Heart left ventricle (tissue), 16 donors: ENCODE results near the gene CTAGE1. TPM values are rescaled to one million over a fixed set of nuclear protein-coding genes. Genes with fewer than 3 reads are reported as not detected.

Experiments
- ATAC-seq, 4 donors: fragments of 200-7000 bp; cut with Tn5 transposase; one replicate each; pipeline ENCODE4 v1.9.1; 2020 to 2022; ENCODE audit warnings: moderate library complexity in 4 of 4, mild to moderate bottlenecking in 3 of 4, moderate number of reproducible peaks in 1 of 4
- DNase-seq, 5 donors: peaks; one replicate each; pipeline ENCODE4 v3.0.0-alpha.2; 2020
- H3K27ac ChIP-seq, 12 donors: fragments of 200-600 bp; sonication (generic) in 4 of 12; one replicate each; pipeline versions ENCODE4 v1.5.0 to v1.8.0; 2016 to 2022; ENCODE audit warnings: mild to moderate bottlenecking in 2 of 12
- H3K27me3 ChIP-seq, 9 donors: fragments of 200-600 bp; sonication (generic) in 2 of 9; one replicate each; pipeline versions ENCODE4 v1.5.1 to v1.8.0; 2016 to 2022; ENCODE audit warnings: mild to moderate bottlenecking in 3 of 9
- H3K36me3 ChIP-seq, 9 donors: fragments of 200-600 bp; sonication (generic) in 2 of 9; one replicate each; pipeline versions ENCODE4 v1.5.0 to v1.8.0; 2018 to 2022; ENCODE audit warnings: mild to moderate bottlenecking in 2 of 9
- H3K4me1 ChIP-seq, 12 donors: fragments of 200-600 bp; sonication (generic) in 4 of 12; one replicate each; pipeline versions ENCODE4 v1.5.0 to v1.8.0; 2016 to 2022; ENCODE audit warnings: mild to moderate bottlenecking in 3 of 12
- H3K4me3 ChIP-seq, 12 donors: fragments of 200-600 bp; sonication (generic) in 4 of 12; one replicate each; pipeline versions ENCODE4 v1.5.0 to v1.8.0; 2017 to 2022; ENCODE audit warnings: mild to moderate bottlenecking in 9 of 12, moderate library complexity in 4 of 12
- H3K9me3 ChIP-seq, 12 donors: fragments of 200-600 bp; sonication (generic) in 4 of 12; one replicate each; pipeline versions ENCODE4 v1.5.0 to v1.8.0; 2016 to 2022; ENCODE audit warnings: mild to moderate bottlenecking in 1 of 12
- CTCF ChIP-seq, 12 donors: fragments of 200-600 bp; sonication (generic) in 4 of 12; IDR thresholded peaks; one replicate each; pipeline versions ENCODE4 v1.5.0 to v1.8.0; 2018 to 2022; ENCODE audit warnings: antibody characterized with exemption in 12 of 12, mild to moderate bottlenecking in 5 of 12
- POLR2A ChIP-seq, 2 donors: fragments of 450-650 bp; IDR thresholded peaks; one replicate each; pipeline ENCODE4 v1.6.1; 2017; ENCODE audit warnings: antibody characterized with exemption in 2 of 2, mild to moderate bottlenecking in 2 of 2, moderate library complexity in 2 of 2
- WGBS, 4 donors: extraction: QIAGEN DNeasy Blood & Tissue Kit in 2 of 4; methylation state at CpG; one replicate each; pipeline versions ENCODE4 v1.1.5 to v1.1.7; 2013 to 2018; 5-methylcytosine and 5-hydroxymethylcytosine counted together
- intact Hi-C, 10 donors: fragments of 100-400 bp; cut with DNase I; formaldehyde crosslinking; loops; one replicate each; pipeline versions ENCODE4 v1.11.1 to v1.14.2; 2022
- polyA plus RNA-seq, 2 donors: library from polyadenylated mRNA; stranded (reverse); fragments of 200-250 nt; gene quantifications; one replicate each; pipeline ENCODE4 v1.2.3, GENCODE V29; 2013
- total RNA-seq, 9 donors: library from RNA; depleted of rRNA in 2 of 9; stranded (reverse); fragments of >200 nt in 2 of 9; fragmentation: NEBNext Ultra II Directional in 3 of 9; extraction: Animal tissue kit (Norgen Biotek cat#: 25700) in 3 of 9; gene quantifications; one replicate each; pipeline versions ENCODE4 v1.1.0 to v1.2.4, GENCODE V29; 2016 to 2023
- donor health status: ischemic (EF 13 %, LVEDD 7.1; RV severe dilation, severe dysfunction).
- donor health status: healthy with polysubstance abuse.
- donor health status: DM: no; HTN: yes; CAD: no.
- donor health status: DM: no; HTN: no; CAD: no.
- donor health status: ischemic (EF 25% LVEDD 6.9; RV normal size, moderate dysfunction).
- donor health status: ischemic (EF 25% LVEDD 5.7; RV mildly dilated, moderate dysfunction).
- donor health status: healthy.
- donor health status: DM: yes; HTN: yes; CAD: no.
- donor health status: ischemic (EF 35%, LVEDD 5.7; RV mildly dilated, moderate dysfunction).
- donor health status: nonischemic (EF 11% LVEDD 7.7; RV severe dilation, severe dysfunction).
- donor health status: DM: yes; HTN: yes; CAD: no.
- donor health status: PGD.
- donor health status: ischemic (EF 29% LVEDD 5.4; RV normal size, mild dysfunction).
- donor health status: nonischemic (EF 23%, LVEDD 6.1; RV moderate dilation, normal function).

Gene CTAGE1
- total and polyA plus RNA-seq, 11 donors: 0.03 TPM; not detected in 10

GRCh38 chr18:22446911-22447310, 29.2 kb upstream of the CTAGE1 start:
- no peaks in the 10 kb centered on the region for H3K36me3 ChIP-seq
- H3K4me1 ChIP-seq: peaks cover 0 to 3% (median 0%) of the 10 kb centered on the region in 12 donors
- ATAC-seq (peak in 1 of 4 donors; percentile 58), DNase-seq (no peak)
- 58 to 77% (median 70%) methylated on average over 4 of the region's 4 CpGs for WGBS, 4 donors
- no peak overlapping the region for H3K27ac ChIP-seq
- TF ChIP-seq POLR2A (IDR thresholded peaks at IDR 0.05) (no peak), CTCF (IDR thresholded peaks at IDR 0.05) (no peak)
- H3K9me3 ChIP-seq: peaks cover 0 to 34% (median 20%) of the 10 kb centered on the region in 12 donors
- no peaks in the 10 kb centered on the region for H3K27me3 ChIP-seq
- intact Hi-C loops: no loop called here
- no peak overlapping the region for H3K4me3 ChIP-seq

- ATAC-seq (no peak), DNase-seq (no peak)
- Histone ChIP-seq H3K36me3 (no peaks in the 10 kb centered on the region), H3K27ac (no peak overlapping the region), H3K9me3 (peaks cover 0 to 40% (median 22%) of the 10 kb centered on the region in 12 donors), H3K4me1 (no peaks in the 10 kb centered on the region), H3K4me3 (no peak overlapping the region), H3K27me3 (no peaks in the 10 kb centered on the region)
- no peak for TF ChIP-seq POLR2A (IDR thresholded peaks at IDR 0.05)
- no peak for TF ChIP-seq CTCF (IDR thresholded peaks at IDR 0.05)
- WGBS, 4 donors: 87 to 91% (median 90%) methylated on average over 6 of the region's 6 CpGs
- intact Hi-C loops: no loop called here
Measured at GRCh38 chr18:22446325-22446724, 28.6 kb upstream of the CTAGE1 start.

GRCh38 chr18:22441638-22442037, 23.9 kb upstream of the CTAGE1 start:
- DNase-seq (no peak), ATAC-seq (no peak)
- intact Hi-C loops: no loop called here
- no peak overlapping the region for H3K4me3 ChIP-seq
- TF ChIP-seq POLR2A (IDR thresholded peaks at IDR 0.05): no peak
- no peak for TF ChIP-seq CTCF (IDR thresholded peaks at IDR 0.05)
- H3K36me3 ChIP-seq: no peaks in the 10 kb centered on the region
- peaks cover 0 to 9% (median 0%) of the 10 kb centered on the region in 12 donors for H3K9me3 ChIP-seq
- no peaks in the 10 kb centered on the region for H3K27me3 ChIP-seq
- no peak overlapping the region for H3K27ac ChIP-seq
- H3K4me1 ChIP-seq: no peaks in the 10 kb centered on the region

- TF ChIP-seq CTCF (IDR thresholded peaks at IDR 0.05): no peak
- no peak for TF ChIP-seq POLR2A (IDR thresholded peaks at IDR 0.05)
- intact Hi-C loops: no loop called here
- Histone ChIP-seq H3K4me3 (no peak overlapping the region), H3K9me3 (peaks cover 0 to 9% (median 0%) of the 10 kb centered on the region in 12 donors), H3K36me3 (no peaks in the 10 kb centered on the region), H3K27me3 (no peaks in the 10 kb centered on the region), H3K4me1 (no peaks in the 10 kb centered on the region), H3K27ac (no peak overlapping the region)
- DNase-seq: no peak
- ATAC-seq: no peak
Measured at GRCh38 chr18:22439447-22439846, 21.7 kb upstream of the CTAGE1 start.
